Measurements from ENCODE around the gene ALDOA. TPM values are rescaled to one million over a fixed set of nuclear protein-coding genes. Genes with fewer than 3 reads are reported as not detected.

Gene ALDOA
- total and polyA plus RNA-seq, 7 donors: 4,532 to 12,458 (median 6,382) TPM

GRCh38 chr16:30030011-30030685 is 35.4 kb upstream of the ALDOA start:
- peaks cover 2% of the 10 kb centered on the region for H3K4me1 ChIP-seq
- DNase-seq (no peak), ATAC-seq (no peak)
- peaks cover 0 to 67% (median 15%) of the 10 kb centered on the region in 3 donors for H3K27me3 ChIP-seq (ENCODE audit: insufficient read depth in 3 of 3, low read length in 2 of 3)
- intact Hi-C loops (cut with DNase I): no loop called here
- H3K9me3 ChIP-seq: no peaks in the 10 kb centered on the region
- no peaks in the 10 kb centered on the region for H3K36me3 ChIP-seq (ENCODE audit: insufficient read depth in 1 of 2, low read depth in 1 of 2)
- no peak overlapping the region for H3K27ac ChIP-seq
- WGBS, 3 donors: 25 to 27% (median 27%) methylated on average over 23 of the region's 23 CpGs
- no peak for TF ChIP-seq CTCF (IDR thresholded peaks at IDR 0.05)
- no peak overlapping the region for H3K4me3 ChIP-seq

GRCh38 chr16:30030841-30031413 is 34.6 kb upstream of the ALDOA start, which contains the start of gene TLCD3B:
Gene TLCD3B, minus strand, starts transcription at chr16:30031271. Its CDS starts 744 bp downstream, at chr16:30030527.
- peak within 1 kb of the TSS; percentile 15 for H3K4me3 ChIP-seq
- no peak for TF ChIP-seq CTCF (IDR thresholded peaks at IDR 0.05)
- peak in 1 of 4 donors; percentile 21 for ATAC-seq
- no peaks in the 10 kb centered on the region for H3K9me3 ChIP-seq
- no peaks in the 10 kb centered on the region for H3K36me3 ChIP-seq (ENCODE audit: insufficient read depth in 1 of 2, low read depth in 1 of 2)
- peaks cover 0 to 67% (median 15%) of the 10 kb centered on the region in 3 donors for H3K27me3 ChIP-seq (ENCODE audit: insufficient read depth in 3 of 3, low read length in 2 of 3)
- intact Hi-C loops (cut with DNase I): no loop called here
- 2% methylated on average over 14 to 27 of the region's 27 CpGs for WGBS, 3 donors
- no peak within 1 kb of the TSS for H3K27ac ChIP-seq
- DNase-seq: no peak
- peaks cover 2% of the 10 kb centered on the region for H3K4me1 ChIP-seq

DNA sequence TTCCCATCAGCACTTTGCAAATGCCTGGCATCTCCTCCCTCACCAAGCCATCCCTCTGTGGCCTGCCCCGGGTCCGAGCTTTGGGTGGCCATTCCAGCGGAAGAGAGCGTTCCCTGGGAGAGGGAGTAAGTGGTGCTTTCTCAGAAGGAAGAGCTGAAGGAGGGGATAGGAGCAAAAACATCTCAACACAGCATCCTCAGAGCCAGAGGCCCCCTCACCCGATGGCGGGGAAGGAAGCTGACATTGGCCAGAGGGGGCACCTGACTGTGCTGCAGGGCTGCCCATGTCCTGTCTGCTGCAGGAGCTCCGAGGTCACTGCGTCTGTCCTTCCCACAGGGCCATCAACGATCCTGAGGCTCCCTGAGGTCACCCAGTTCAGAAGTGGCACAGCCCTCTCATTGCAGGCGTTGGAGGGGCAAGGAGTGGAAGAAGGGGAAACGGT is 34.1 kb upstream of the ALDOA start:
- no peak overlapping the region for H3K4me3 ChIP-seq
- peaks cover 0 to 70% (median 15%) of the 10 kb centered on the region in 3 donors for H3K27me3 ChIP-seq (ENCODE audit: insufficient read depth in 3 of 3, low read length in 2 of 3)
- H3K4me1 ChIP-seq: peaks cover 2% of the 10 kb centered on the region
- WGBS, 3 donors: 14 to 22% (median 19%) methylated on average over 11 of the region's 11 CpGs
- no peak for TF ChIP-seq CTCF (IDR thresholded peaks at IDR 0.05)
- ATAC-seq (no peak), DNase-seq (no peak)
- no peaks in the 10 kb centered on the region for H3K36me3 ChIP-seq (ENCODE audit: insufficient read depth in 1 of 2, low read depth in 1 of 2)
- intact Hi-C loops (cut with DNase I): no loop called here
- H3K9me3 ChIP-seq: no peaks in the 10 kb centered on the region
- H3K27ac ChIP-seq: no peak overlapping the region

DNA sequence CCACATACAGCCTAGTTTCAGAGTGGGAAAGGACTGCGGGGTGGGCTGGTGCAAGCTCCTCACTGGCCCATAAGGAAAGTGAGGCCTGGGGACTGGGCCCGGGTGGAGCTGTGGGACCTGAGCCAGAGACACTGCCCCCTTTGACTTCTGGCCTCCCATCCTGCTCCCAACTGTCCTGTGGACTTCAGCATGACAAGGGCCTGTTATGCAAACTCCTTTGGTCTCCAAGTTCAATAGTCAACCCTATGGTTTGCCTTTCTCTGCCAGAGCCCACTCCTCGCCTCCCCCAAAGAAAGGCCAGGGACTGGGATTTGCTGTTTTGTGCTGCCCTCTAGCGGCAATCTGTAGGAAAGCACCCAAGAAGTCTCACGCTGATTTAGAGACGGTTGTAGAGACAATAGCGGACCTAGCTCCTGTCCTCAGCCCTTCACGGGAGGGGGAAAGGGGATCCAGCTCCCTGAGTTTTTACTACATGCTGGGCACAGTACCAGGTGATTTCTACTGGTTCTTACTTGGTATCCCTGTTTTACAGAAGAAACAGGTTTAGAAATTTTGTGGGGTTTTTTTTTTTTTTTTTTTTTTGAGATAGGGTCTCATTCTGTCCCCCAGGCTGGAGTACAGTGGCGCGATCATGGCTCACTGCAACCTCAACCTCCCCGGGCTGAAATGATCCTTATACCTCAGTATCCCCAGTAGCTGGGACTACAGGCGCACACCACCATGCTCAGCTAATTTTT is 33.3 kb upstream of the ALDOA start:
- Histone ChIP-seq H3K4me3 (no peak overlapping the region), H3K9me3 (no peaks in the 10 kb centered on the region), H3K27me3 (ENCODE audit: insufficient read depth in 3 of 3, low read length in 2 of 3) (peaks cover 0 to 67% (median 15%) of the 10 kb centered on the region in 3 donors), H3K27ac (no peak overlapping the region), H3K36me3 (ENCODE audit: insufficient read depth in 1 of 2, low read depth in 1 of 2) (no peaks in the 10 kb centered on the region), H3K4me1 (peaks cover 2% of the 10 kb centered on the region)
- WGBS, 3 donors: 23 to 27% (median 26%) methylated on average over 12 of the region's 12 CpGs
- intact Hi-C loops (cut with DNase I): no loop called here
- peak; percentile 61 for TF ChIP-seq CTCF (IDR thresholded peaks at IDR 0.05)
- DNase-seq (no peak), ATAC-seq (peak in 2 of 4 donors; percentile 47 to 67)
